ENCODE results near the gene BDH1. TPM values are rescaled to one million over a fixed set of nuclear protein-coding genes. Genes with fewer than 3 reads are reported as not detected.

The BDH1 gene
- total and polyA plus RNA-seq, 8 donors = 15.5 to 22.0 (median 19.3) TPM

GRCh38 chr3:197533927-197534725, 21.6 kb downstream of the BDH1 start:
- no peak for TF ChIP-seq CTCF (IDR thresholded peaks at IDR 0.05)
- Histone ChIP-seq H3K27me3 (no peaks in the 10 kb centered on the region), H3K4me3 (no peak overlapping the region), H3K4me1 (peaks cover 0 to 3% of the 10 kb centered on the region in 2 donors), H3K9me3 (no peaks in the 10 kb centered on the region), H3K27ac (peak overlapping the region in 1 of 2 donors; percentile 64), H3K36me3 (peaks cover 0 to 3% of the 10 kb centered on the region in 2 donors)
- intact Hi-C loops (cut with DNase I) = no loop called here
- DNase-seq (no peak), ATAC-seq (no peak)

- Histone ChIP-seq H3K9me3 (no peaks in the 10 kb centered on the region), H3K4me1 (peaks cover 0 to 3% of the 10 kb centered on the region in 2 donors), H3K36me3 (peaks cover 0 to 2% of the 10 kb centered on the region in 2 donors), H3K4me3 (no peak overlapping the region), H3K27ac (peak overlapping the region in 1 of 2 donors; percentile 64), H3K27me3 (no peaks in the 10 kb centered on the region)
- no peak for ATAC-seq
- no peak for DNase-seq
- TF ChIP-seq CTCF (IDR thresholded peaks at IDR 0.05) = no peak
- intact Hi-C loops (cut with DNase I) = no loop called here
Observed at GRCh38 chr3:197533396-197533795, 22.4 kb downstream of the BDH1 start.

- H3K36me3 ChIP-seq = peaks cover 0 to 6% of the 10 kb centered on the region in 2 donors
- intact Hi-C loops (cut with DNase I) = no loop called here
- no peak for ATAC-seq
Observed at GRCh38 chr3:197532388-197532787, 23.4 kb downstream of the BDH1 start.

GRCh38 chr3:197528190-197528589, 27.6 kb downstream of the BDH1 start:
- peaks cover 0 to 15% of the 10 kb centered on the region in 2 donors for H3K36me3 ChIP-seq
- no peaks in the 10 kb centered on the region for H3K4me1 ChIP-seq
- no peak overlapping the region for H3K4me3 ChIP-seq
- no peaks in the 10 kb centered on the region for H3K9me3 ChIP-seq
- no peak overlapping the region for H3K27ac ChIP-seq
- intact Hi-C loops (cut with DNase I) = no loop called here
- no peaks in the 10 kb centered on the region for H3K27me3 ChIP-seq
- ATAC-seq (no peak), DNase-seq (peak in 1 of 4 donors; percentile 12)
- TF ChIP-seq CTCF (IDR thresholded peaks at IDR 0.05) = no peak

More at GRCh38 chr3:197532388-197532787, 23.4 kb downstream of the BDH1 start:
- Histone ChIP-seq H3K4me1 (peaks cover 0 to 3% of the 10 kb centered on the region in 2 donors), H3K4me3 (no peak overlapping the region), H3K9me3 (no peaks in the 10 kb centered on the region), H3K27me3 (no peaks in the 10 kb centered on the region), H3K27ac (no peak overlapping the region)
- TF ChIP-seq CTCF (IDR thresholded peaks at IDR 0.05) = no peak
- no peak for DNase-seq

- Histone ChIP-seq H3K27ac (no peak overlapping the region), H3K4me1 (no peaks in the 10 kb centered on the region), H3K27me3 (no peaks in the 10 kb centered on the region), H3K4me3 (no peak overlapping the region), H3K36me3 (peaks cover 0 to 15% of the 10 kb centered on the region in 2 donors), H3K9me3 (no peaks in the 10 kb centered on the region)
- TF ChIP-seq CTCF (IDR thresholded peaks at IDR 0.05) = no peak
- intact Hi-C loops (cut with DNase I) = no loop called here
- DNase-seq (no peak), ATAC-seq (no peak)
Observed at GRCh38 chr3:197527569-197527968, 28.2 kb downstream of the BDH1 start.
